SK-N-SH (cell line): ENCODE measurements around the gene MMP24OS. TPM values are rescaled to one million over a fixed set of nuclear protein-coding genes. Genes with fewer than 3 reads are reported as not detected.
A peak's percentile ranks its signal among the peaks of the same experiment; 100 is the strongest.

Source experiments
- CTCF ChIA-PET: fragments of 300-600, 350-600 bp; formaldehyde crosslinking; extraction: SDS; loops from one replicate; lab custom pipeline; 2021; lab: Yijun Ruan, JAX
- POLR2A ChIA-PET: fragments of 350-600 bp; sonication (Branson Sonifier 250); formaldehyde crosslinking; extraction: SDS; loops from one replicate; lab custom pipeline; 2020; ENCODE audit warnings: antibody characterized with exemption, inconsistent platforms; lab: Yijun Ruan, JAX
- DNase-seq: peaks from one replicate; pipeline ENCODE4 v3.0.0; 2012
- H2AFZ ChIP-seq: fragments of 200-600 bp; sonication (generic); 2 replicates; pipeline ENCODE4 v1.8.1; 2016; ENCODE audit warnings: antibody characterized with exemption, mild to moderate bottlenecking, low read depth
- H3F3A ChIP-seq: fragments of 200-600 bp; sonication (generic); replicated peaks from 2 replicates; pipeline ENCODE3; 2016; ENCODE audit warnings: antibody characterized with exemption, mild to moderate bottlenecking; ENCODE audit not compliant: insufficient read depth
- H3K27ac ChIP-seq, 2 experiments: fragments of 200-500 bp in 1 of 2; fragments of 200-600 bp in 1 of 2; sonication (Bioruptor generic) in 1 of 2; sonication (generic), shearing (Covaris generic) in 1 of 2; 2 replicates each; pipeline versions ENCODE4 v1.5.1 to v1.6.1; 2014 to 2016; ENCODE audit warnings: low read depth in 2 of 2, inconsistent platforms in 1 of 2, low read length in 1 of 2, mild to moderate bottlenecking in 1 of 2, mixed read lengths in 1 of 2
- H3K27me3 ChIP-seq: fragments of 200-600 bp; sonication (generic), shearing (Covaris generic); 2 replicates; pipeline ENCODE4 v1.6.1; 2016; ENCODE audit warnings: mixed run types; ENCODE audit not compliant: insufficient read depth
- H3K36me3 ChIP-seq, 2 experiments: fragments of 200-500 bp in 1 of 2; fragments of 200-600 bp in 1 of 2; sonication (Bioruptor generic) in 1 of 2; sonication (generic) in 1 of 2; replicated peaks in 1 of 2; 2 replicates each; pipeline versions ENCODE3 to v1.5.1; 2014 to 2016; ENCODE audit warnings: low read length in 1 of 2, mild to moderate bottlenecking in 1 of 2; ENCODE audit not compliant: insufficient read depth in 2 of 2, control insufficient read depth in 1 of 2
- H3K4me1 ChIP-seq, 2 experiments: fragments of 200-500 bp in 1 of 2; fragments of 200-600 bp in 1 of 2; sonication (Bioruptor generic) in 1 of 2; sonication (generic), shearing (Covaris generic) in 1 of 2; 2 replicates each; pipeline versions ENCODE4 v1.5.1 to v1.6.1; 2014 to 2016; ENCODE audit warnings: low read depth in 1 of 2, low read length in 1 of 2, mixed run types in 1 of 2; ENCODE audit not compliant: insufficient read depth in 2 of 2, control insufficient read depth in 1 of 2
- H3K4me2 ChIP-seq: fragments of 200-600 bp; sonication (generic), shearing (Covaris generic); 2 replicates; pipeline ENCODE4 v1.6.1; 2017; ENCODE audit warnings: mixed run types
- H3K4me3 ChIP-seq, 2 experiments: fragments of 200-500 bp in 1 of 2; fragments of 200-600 bp in 1 of 2; sonication (Bioruptor generic) in 1 of 2; sonication (generic), shearing (Covaris generic) in 1 of 2; 2 replicates each; pipeline versions ENCODE4 v1.5.1 to v1.8.1; 2014 to 2016; ENCODE audit warnings: low read depth in 2 of 2, inconsistent platforms in 1 of 2, low read length in 1 of 2, mild to moderate bottlenecking in 1 of 2, mixed read lengths in 1 of 2, moderate library complexity in 1 of 2
- H3K79me2 ChIP-seq: fragments of 200-600 bp; sonication (generic); 2 replicates; pipeline ENCODE4 v1.8.1; 2017; ENCODE audit warnings: mild to moderate bottlenecking; ENCODE audit not compliant: insufficient read depth
- H3K9ac ChIP-seq: fragments of 200-600 bp; sonication (generic); 2 replicates; pipeline ENCODE4 v1.6.1; 2017; ENCODE audit warnings: mixed run types
- H3K9me2 ChIP-seq: fragments of 200-600 bp; sonication (generic); 2 replicates; pipeline ENCODE4 v1.6.1; 2017; ENCODE audit warnings: mixed run types
- H3K9me3 ChIP-seq: fragments of 200-600 bp; sonication (generic); 2 replicates; pipeline ENCODE4 v1.6.1; 2017; ENCODE audit warnings: mixed run types, mild to moderate bottlenecking, moderate library complexity
- H4K20me1 ChIP-seq: fragments of 200-600 bp; sonication (generic); 2 replicates; pipeline ENCODE4 v1.6.1; 2017; ENCODE audit warnings: mild to moderate bottlenecking, mixed run types; ENCODE audit not compliant: insufficient read depth
- CTCF ChIP-seq: fragments of 200-600 bp; sonication (generic); IDR thresholded peaks from 2 replicates; pipeline ENCODE4 v1.6.1; 2017; ENCODE audit warnings: antibody characterized with exemption, mild to moderate bottlenecking, moderate library complexity
- ELF1 ChIP-seq: IDR thresholded peaks from 2 replicates; pipeline ENCODE4 v1.4.0; 2012
- FOSL2 ChIP-seq: IDR thresholded peaks from 2 replicates; pipeline ENCODE4 v1.4.0; 2012; ENCODE audit warnings: low read depth, mild to moderate bottlenecking, moderate library complexity, borderline replicate concordance
- FOXJ3 ChIP-seq: sonication (generic); formaldehyde crosslinking; IDR thresholded peaks from 2 replicates; pipeline ENCODE4 v1.5.1; 2020; ENCODE audit warnings: mild to moderate bottlenecking, missing genetic modification reagents
- IRF3 ChIP-seq: fragments of 150-350 bp; IDR thresholded peaks from 2 replicates; pipeline ENCODE4 v1.6.1; 2016; ENCODE audit warnings: mild to moderate bottlenecking, low read depth, low read length
- JUND ChIP-seq: IDR thresholded peaks from 2 replicates; pipeline ENCODE4 v1.4.0; 2012
- MEF2A ChIP-seq: IDR thresholded peaks from 2 replicates; pipeline ENCODE4 v1.4.0; 2012; ENCODE audit warnings: low read depth, borderline replicate concordance
- MXI1 ChIP-seq: IDR thresholded peaks from 2 replicates; pipeline ENCODE4 v1.6.1; 2012; ENCODE audit warnings: mild to moderate bottlenecking, low read depth, low read length, improper control_type of control experiment
- NFIC ChIP-seq: IDR thresholded peaks from 2 replicates; pipeline ENCODE4 v1.4.0; 2012; ENCODE audit warnings: borderline replicate concordance
- POLR2AphosphoS5 ChIP-seq: IDR thresholded peaks from 2 replicates; pipeline ENCODE4 v1.6.1; 2012; ENCODE audit warnings: low read depth, low read length
- REST ChIP-seq: IDR thresholded peaks from 2 replicates; pipeline ENCODE4 v1.6.1; 2012; ENCODE audit warnings: mild to moderate bottlenecking, low read depth, low read length, moderate library complexity
- RXRA ChIP-seq: IDR thresholded peaks from 2 replicates; pipeline ENCODE4 v1.4.0; 2012; ENCODE audit warnings: low read depth, mild to moderate bottlenecking, borderline replicate concordance
- WGBS: methylation state at CpG from one replicate; pipeline ENCODE4 v1.1.6; 2017; ENCODE audit warnings: low lambda C conversion rate; 5-methylcytosine and 5-hydroxymethylcytosine counted together
- polyA plus RNA-seq, 3 experiments: library from polyadenylated mRNA; depleted of rRNA; stranded (reverse); fragments of >200 nt; gene quantifications; 2 replicates each; pipeline ENCODE4 v1.2.3, GENCODE V29; 2012
- TF ChIP-seq, protein P1 (sequence below): fragments of 150-350 bp; IDR thresholded peaks from 2 replicates; pipeline ENCODE4 v1.6.1; 2017; ENCODE audit warnings: antibody characterized with exemption, low read length, low read depth, borderline replicate concordance

The MMP24OS gene
- polyA plus RNA-seq, 1 of the 3 experiments (the other 2 are of a cell fraction) = 53.1 TPM

DNA sequence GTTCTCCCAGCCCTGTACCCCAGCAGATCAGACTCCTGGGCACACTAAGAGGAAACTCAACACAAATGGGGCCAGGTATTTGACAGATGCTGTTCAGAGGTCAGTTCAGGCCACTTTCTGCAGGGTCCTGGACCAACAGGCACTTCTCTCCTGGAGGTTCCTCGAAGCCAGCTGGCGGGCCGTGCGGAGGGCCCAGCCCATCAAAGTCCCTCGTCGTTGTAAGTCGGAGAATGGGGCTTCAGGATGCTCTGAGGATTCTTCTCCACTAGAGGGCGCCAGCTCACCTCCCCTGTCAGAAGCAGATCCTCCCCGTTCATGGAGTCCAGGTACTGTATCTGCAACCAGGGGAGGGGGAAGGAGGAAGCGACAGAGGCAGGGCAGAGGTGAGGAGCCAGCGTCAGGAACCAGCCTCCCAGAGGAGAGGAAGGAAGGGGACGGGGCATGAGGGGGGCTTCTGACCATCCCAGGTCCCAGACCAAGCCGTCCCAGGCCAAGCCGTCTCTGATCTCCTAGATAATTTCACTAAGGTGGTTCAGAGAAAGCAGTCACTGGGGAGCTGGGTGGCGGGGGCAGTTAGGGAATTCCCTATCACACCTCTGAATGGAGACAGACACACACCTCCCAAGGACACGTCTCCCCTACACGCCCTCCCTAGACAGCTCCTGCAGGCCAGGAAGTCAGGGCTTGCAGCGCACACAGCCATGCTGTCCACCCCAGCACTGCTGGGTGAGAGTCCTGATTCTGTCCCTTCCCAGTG is 26.0 kb upstream of the MMP24OS start (continued):
- no peak for TF ChIP-seq RXRA
- no peak; the same call in 1 of the 2 replicates for TF ChIP-seq POLR2AphosphoS5

DNA sequence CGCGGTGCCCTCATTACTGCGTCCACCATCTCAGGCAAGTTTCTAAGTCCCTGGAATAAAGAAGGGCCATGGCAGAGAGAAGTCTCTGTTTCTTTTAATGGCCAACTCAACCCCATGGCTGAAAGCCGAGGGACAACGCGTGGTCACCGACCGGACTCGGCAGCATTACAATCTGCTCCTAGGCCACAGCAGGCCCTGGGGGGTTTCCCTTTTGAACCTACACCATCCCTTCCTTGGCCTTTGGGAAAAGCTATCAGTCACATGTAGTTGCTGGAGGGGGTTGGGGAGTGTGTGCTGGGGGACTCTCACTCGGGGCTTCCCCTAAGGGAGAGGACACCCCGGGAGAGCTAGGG is 25.4 kb upstream of the MMP24OS start:
- TF ChIP-seq, protein P1, sequence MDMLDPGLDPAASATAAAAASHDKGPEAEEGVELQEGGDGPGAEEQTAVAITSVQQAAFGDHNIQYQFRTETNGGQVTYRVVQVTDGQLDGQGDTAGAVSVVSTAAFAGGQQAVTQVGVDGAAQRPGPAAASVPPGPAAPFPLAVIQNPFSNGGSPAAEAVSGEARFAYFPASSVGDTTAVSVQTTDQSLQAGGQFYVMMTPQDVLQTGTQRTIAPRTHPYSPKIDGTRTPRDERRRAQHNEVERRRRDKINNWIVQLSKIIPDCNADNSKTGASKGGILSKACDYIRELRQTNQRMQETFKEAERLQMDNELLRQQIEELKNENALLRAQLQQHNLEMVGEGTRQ = no peak
- TF ChIP-seq CTCF (no peak), FOSL2 (no peak), IRF3 (no peak), MXI1 (no peak), REST (no peak), NFIC (no peak), FOXJ3 (no peak), MEF2A (no peak), POLR2AphosphoS5 (no peak), JUND (no peak), ELF1 (no peak)
- Histone ChIP-seq H3K79me2 (no peaks in the 10 kb centered on the region), H3K9me3 (no peaks in the 10 kb centered on the region), H3K4me2 (0 out of 2 replicates have a peak overlapping the region, but pooled peaks have one; percentile 8), H3K27me3 (no peaks in the 10 kb centered on the region), H3K9me2 (no peaks in the 10 kb centered on the region), H4K20me1 (no peaks in the 10 kb centered on the region), H3K9ac (peak overlapping the region; percentile 30), H3K36me3 (no peaks in the 10 kb centered on the region), H3F3A (peaks cover 37% of the 10 kb centered on the region), H3K27ac (peak overlapping the region in 1 of 2 experiments; percentile 97; a peak in 2 of 4 replicates), H2AFZ (no peak overlapping the region), H3K4me3 (no peak overlapping the region), H3K4me1 (peaks cover 29 to 51% of the 10 kb centered on the region in 2 experiments; a peak in 3 of 4 replicates)
- WGBS = 78% methylated on average over 11 of the region's 11 CpGs
- CTCF ChIA-PET = interaction anchor here (0.5 to 16.5 kb wide), 26 partner anchors 8 to 160 kb away, joined by 3 to 323 read pairs (median 8); partner anchors contain the start of genes CEP250, EIF6 and GDF5
- no peak for DNase-seq
- POLR2A ChIA-PET = interaction anchor here (2.5 kb wide), 1 partner anchor 151 kb away, joined by 6 read pairs; the partner anchor contains the start of gene CEP250
